H1 (cell line): ENCODE measurements around the gene GALNTL6. TPM values are rescaled to one million over a fixed set of nuclear protein-coding genes. Genes with fewer than 3 reads are reported as not detected.
A peak's percentile ranks its signal among the peaks of the same experiment; 100 is the strongest.

Source experiments
- CTCF ChIA-PET: fragments of 300-600 bp; sonication (Branson Sonifier 250); formaldehyde crosslinking; loops from one replicate; lab custom pipeline; 2021; ENCODE audit not compliant: partially characterized antibody; lab: Charles Lee
- POLR2A ChIA-PET: fragments of 300-600 bp; sonication (Branson Sonifier 250); formaldehyde crosslinking; loops from one replicate; lab custom pipeline; 2021; ENCODE audit warnings: inconsistent platforms; ENCODE audit not compliant: partially characterized antibody; lab: Charles Lee
- DNase-seq, 2 experiments: peaks; one replicate each; pipeline versions ENCODE4 v3.0.0 to v3.0.0-alpha.2; 2010 to 2022; ENCODE audit warnings: low spot score in 2 of 2, low read depth in 1 of 2, mixed read lengths in 1 of 2
- FAIRE-seq: peaks from 2 replicates; lab custom pipeline; 2011; peaks lifted over from hg19 to GRCh38; lab: Jason Lieb, UNC
- H2AFZ ChIP-seq: 2 replicates; pipeline ENCODE4 v1.8.1; 2012; ENCODE audit warnings: low read length, inconsistent platforms
- H2AK5ac ChIP-seq: 2 replicates; pipeline ENCODE4 v1.6.1; 2013; ENCODE audit warnings: low read depth, low read length
- H2BK120ac ChIP-seq: replicated peaks from 2 replicates; pipeline ENCODE3; 2013; ENCODE audit warnings: low read depth, low read length, inconsistent platforms
- H2BK12ac ChIP-seq: 2 replicates; pipeline ENCODE4 v1.6.1; 2013; ENCODE audit warnings: low read depth, low read length
- H2BK15ac ChIP-seq: 2 replicates; pipeline ENCODE4 v1.6.1; 2013; ENCODE audit warnings: low read length
- H2BK20ac ChIP-seq: 2 replicates; pipeline ENCODE4 v1.6.1; 2013; ENCODE audit warnings: low read length
- H2BK5ac ChIP-seq: 2 replicates; pipeline ENCODE4 v1.6.1; 2013; ENCODE audit warnings: low read depth, low read length
- H3K14ac ChIP-seq: 2 replicates; pipeline ENCODE4 v1.6.1; 2013; ENCODE audit warnings: inconsistent platforms; ENCODE audit not compliant: insufficient read length
- H3K18ac ChIP-seq: 2 replicates; pipeline ENCODE4 v1.6.1; 2013; ENCODE audit warnings: low read length; ENCODE audit errors: extremely low read depth
- H3K23ac ChIP-seq: 2 replicates; pipeline ENCODE4 v1.6.1; 2013; ENCODE audit warnings: inconsistent platforms; ENCODE audit not compliant: insufficient read length
- H3K23me2 ChIP-seq: 2 replicates; pipeline ENCODE4 v1.6.1; 2013; ENCODE audit warnings: low read depth, low read length
- H3K27ac ChIP-seq: 2 replicates; pipeline ENCODE4 v1.6.1; 2011; ENCODE audit warnings: low read depth, low read length, inconsistent platforms
- H3K27me3 ChIP-seq, 4 experiments: replicated peaks in 1 of 4; 1 replicate in 1 of 4; 2 replicates in 3 of 4; pipeline versions ENCODE4 v1.6.1 to v1.8.1; 2011 to 2013; ENCODE audit warnings: low read length in 3 of 4, mild to moderate bottlenecking in 3 of 4, inconsistent platforms in 2 of 4, mixed read lengths in 2 of 4, moderate library complexity in 1 of 4; ENCODE audit not compliant: control insufficient read depth in 3 of 4, insufficient read depth in 3 of 4; ENCODE audit errors: extremely low read depth in 1 of 4
- H3K36me3 ChIP-seq, 4 experiments: 2 replicates each; pipeline versions ENCODE4 v1.6.1 to v1.8.1; 2011 to 2013; ENCODE audit warnings: mild to moderate bottlenecking in 4 of 4, low read length in 3 of 4, moderate library complexity in 2 of 4, control low read depth in 1 of 4, inconsistent platforms in 1 of 4; ENCODE audit not compliant: insufficient read depth in 4 of 4, control insufficient read depth in 2 of 4
- H3K4ac ChIP-seq: replicated peaks from 2 replicates; pipeline ENCODE3; 2013; ENCODE audit warnings: low read length, low read depth, mixed read lengths, inconsistent platforms; ENCODE audit not compliant: insufficient read length
- H3K4me1 ChIP-seq, 4 experiments: replicated peaks in 1 of 4; 1 replicate in 1 of 4; 2 replicates in 3 of 4; pipeline versions ENCODE4 v1.6.1 to v1.8.1; 2011 to 2013; ENCODE audit warnings: low read length in 3 of 4, inconsistent platforms in 2 of 4, mixed read lengths in 1 of 4; ENCODE audit not compliant: insufficient read depth in 4 of 4, control insufficient read depth in 3 of 4
- H3K4me2 ChIP-seq, 2 experiments: 2 replicates each; pipeline versions ENCODE4 v1.6.1 to v1.8.1; 2011 to 2013; ENCODE audit warnings: low read depth in 2 of 2, low read length in 2 of 2, control low read depth in 1 of 2, inconsistent platforms in 1 of 2, mild to moderate bottlenecking in 1 of 2; ENCODE audit not compliant: insufficient read depth in 1 of 2
- H3K4me3 ChIP-seq, 4 experiments: fragments of 200-600, 300-600 bp in 1 of 4; sonication (generic), shearing (Covaris generic), sonication (Bioruptor Twin) in 1 of 4; 2 replicates each; pipeline versions ENCODE4 v1.5.1 to v1.8.1; 2011 to 2016; ENCODE audit warnings: low read length in 4 of 4, low read depth in 3 of 4, control low read depth in 2 of 4, inconsistent platforms in 2 of 4, mild to moderate bottlenecking in 2 of 4, mixed read lengths in 1 of 4, moderate library complexity in 1 of 4; ENCODE audit not compliant: insufficient read depth in 2 of 4; ENCODE audit errors: extremely low read depth in 1 of 4
- H3K56ac ChIP-seq: replicated peaks from 2 replicates; pipeline ENCODE3; 2013; ENCODE audit warnings: low read depth, mild to moderate bottlenecking, mixed read lengths, low read length, inconsistent platforms; ENCODE audit not compliant: insufficient read length
- H3K79me1 ChIP-seq: 2 replicates; pipeline ENCODE4 v1.6.1; 2013; ENCODE audit warnings: low read depth, low read length, control low read depth
- H3K79me2 ChIP-seq, 2 experiments: 2 replicates each; pipeline versions ENCODE4 v1.6.1 to v1.8.1; 2012 to 2013; ENCODE audit warnings: low read length in 2 of 2, mild to moderate bottlenecking in 2 of 2, inconsistent platforms in 1 of 2; ENCODE audit not compliant: insufficient read depth in 2 of 2, control insufficient read depth in 1 of 2
- H3K9ac ChIP-seq, 4 experiments: replicated peaks in 1 of 4; 1 replicate in 1 of 4; 2 replicates in 3 of 4; pipeline versions ENCODE4 v1.6.1 to v1.8.1; 2011 to 2013; ENCODE audit warnings: low read depth in 3 of 4, low read length in 3 of 4, control low read depth in 2 of 4, mild to moderate bottlenecking in 2 of 4, moderate library complexity in 2 of 4, inconsistent platforms in 1 of 4; ENCODE audit errors: extremely low read depth in 1 of 4
- H3K9me3 ChIP-seq, 2 experiments: 2 replicates each; pipeline versions ENCODE4 v1.6.1 to v1.8.1; 2012 to 2013; ENCODE audit warnings: mild to moderate bottlenecking in 2 of 2, moderate library complexity in 2 of 2, control low read depth in 1 of 2, inconsistent platforms in 1 of 2, low read depth in 1 of 2, low read length in 1 of 2, mixed read lengths in 1 of 2; ENCODE audit not compliant: insufficient read depth in 2 of 2
- H4K20me1 ChIP-seq, 2 experiments: replicated peaks in 1 of 2; 2 replicates each; pipeline versions ENCODE3 to v1.8.1; 2011 to 2013; ENCODE audit warnings: inconsistent platforms in 2 of 2, low read length in 2 of 2, mild to moderate bottlenecking in 1 of 2; ENCODE audit not compliant: insufficient read depth in 2 of 2, control insufficient read depth in 1 of 2
- H4K5ac ChIP-seq: 2 replicates; pipeline ENCODE4 v1.6.1; 2013; ENCODE audit warnings: low read length, low read depth, mixed read lengths, inconsistent platforms; ENCODE audit not compliant: insufficient read length
- H4K8ac ChIP-seq: 2 replicates; pipeline ENCODE4 v1.8.0; 2013; ENCODE audit warnings: mild to moderate bottlenecking, moderate library complexity, low read length, inconsistent platforms; ENCODE audit not compliant: insufficient read depth; ENCODE audit errors: extremely low read depth
- H4K91ac ChIP-seq: replicated peaks from 2 replicates; pipeline ENCODE3; 2013; ENCODE audit warnings: low read length, mixed read lengths, inconsistent platforms; ENCODE audit not compliant: insufficient read length
- CEBPB ChIP-seq: IDR thresholded peaks from 2 replicates; pipeline ENCODE4 v1.6.1; 2012; ENCODE audit warnings: low read depth, low read length
- NRF1 ChIP-seq: IDR thresholded peaks from 2 replicates; pipeline ENCODE4 v1.6.1; 2011; ENCODE audit warnings: mild to moderate bottlenecking, low read depth, low read length, improper control_type of control experiment
- WGBS, 2 experiments: shearing (Covaris generic) in 1 of 2; methylation state at CpG; one replicate each; pipeline versions ENCODE4 v1.1.6 to v1.1.7; 2013 to 2015; ENCODE audit warnings: low lambda C conversion rate in 2 of 2, mixed read lengths in 2 of 2, inconsistent platforms in 1 of 2, low coverage in 1 of 2, missing lambda C conversion rate in 1 of 2; ENCODE audit not compliant: insufficient replicate concordance in 2 of 2, insufficient coverage in 1 of 2, insufficient read length in 1 of 2; ENCODE audit errors: extremely low coverage in 1 of 2, missing lambda C conversion rate in 1 of 2; 5-methylcytosine and 5-hydroxymethylcytosine counted together
- polyA plus RNA-seq, 7 experiments: library from polyadenylated mRNA; depleted of rRNA in 3 of 7; stranded (reverse) in 5 of 7; unstranded in 2 of 7; fragments of >200 nt in 5 of 7; fragments of 200-250 nt in 2 of 7; gene quantifications; 1 replicate in 5 of 7; 2 replicates in 1 of 7; 4 replicates in 1 of 7; pipeline versions ENCODE4 v1.2.1 to v1.2.3, GENCODE V29; 2011 to 2013; ENCODE audit warnings: missing spikeins in 2 of 7, mixed read lengths in 2 of 7
- total RNA-seq: library from RNA; stranded (reverse); fragmentation: NEBNext Ultra II Directional; extraction: Animal tissue kit (Norgen Biotek cat#: 25700); gene quantifications from 2 replicates; pipeline ENCODE4 v1.2.1, GENCODE V29; 2021

The GALNTL6 gene
- total and polyA plus RNA-seq, 2 of the 8 experiments (the other 6 are each of a cell fraction or from before 2014, with no cell fraction given) = 0.03 to 0.32 TPM

DNA sequence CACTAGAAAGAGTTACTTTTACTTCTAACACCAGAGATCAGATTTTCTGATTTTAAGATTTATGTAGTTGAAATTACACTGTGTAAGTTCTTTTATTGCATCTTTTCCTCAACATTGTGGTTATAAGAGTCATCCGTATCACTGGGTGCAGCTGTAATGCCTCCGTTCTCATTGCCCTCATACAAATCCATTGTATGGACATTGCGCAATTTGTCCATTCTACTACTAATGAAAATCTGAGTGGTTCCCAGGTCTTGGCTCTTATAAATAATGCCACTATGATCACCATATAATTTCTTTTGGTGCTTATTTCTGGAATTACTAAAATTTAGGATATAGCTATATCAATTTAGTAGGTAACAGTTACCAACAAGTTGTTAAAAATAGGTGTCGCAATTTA is 741.4 kb downstream of the GALNTL6 start:
- ChIA-PET CTCF (interaction anchor here (1.1 to 2.3 kb wide), 2 partner anchors 9 to 12 kb away, joined by 3 to 13 read pairs; no protein-coding TSS in a partner anchor), POLR2A (no interaction called here)
- Histone ChIP-seq H3K27me3 (no peaks in the 10 kb centered on the region), H3K79me1 (no peaks in the 10 kb centered on the region), H2BK120ac (no peak overlapping the region), H2AK5ac (no peak overlapping the region), H4K20me1 (no peaks in the 10 kb centered on the region), H3K9me3 (no peaks in the 10 kb centered on the region), H3K14ac (no peak overlapping the region), H3K9ac (no peak overlapping the region), H4K91ac (no peak overlapping the region), H3K56ac (no peak overlapping the region), H2BK5ac (no peak overlapping the region), H4K8ac (no peak overlapping the region), H3K18ac (no peak overlapping the region), H2AFZ (no peak overlapping the region), H3K4me2 (no peak overlapping the region), H4K5ac (no peak overlapping the region), H3K27ac (no peak overlapping the region), H3K23me2 (no peaks in the 10 kb centered on the region), H3K4ac (no peak overlapping the region), H3K4me3 (no peak overlapping the region), H3K4me1 (peaks cover 0 to 4% (median 1%) of the 10 kb centered on the region in 4 experiments; a peak in 2 of 7 replicates), H3K79me2 (no peaks in the 10 kb centered on the region), H2BK15ac (no peak overlapping the region), H3K36me3 (no peaks in the 10 kb centered on the region), H2BK12ac (no peak overlapping the region), H3K23ac (no peak overlapping the region), H2BK20ac (no peak overlapping the region)
- peak; percentile 93 for TF ChIP-seq CEBPB
- no peak for TF ChIP-seq NRF1
- 89% methylated on average over 4 of the region's 4 CpGs; no CpG with 5 or more reads in 1 of the 2 experiments for WGBS, 2 experiments
- no peak for DNase-seq
- no peak for FAIRE-seq
